ENCODE measurements around the gene NXT1. TPM values are rescaled to one million over a fixed set of nuclear protein-coding genes. Genes with fewer than 3 reads are reported as not detected.

Gene NXT1
- total RNA-seq, 4 donors from 2014 or later = 21.3 to 42.0 (median 26.5) TPM

GRCh38 chr20:23356203-23356602, 5.6 kb downstream of the NXT1 start:
- no peak overlapping the region for H3K4me3 ChIP-seq
- 75% methylated on average over 4 of the region's 27 CpGs; no CpG with 5 or more reads in 1 of the 2 donors for WGBS, 2 donors (ENCODE audit: low coverage in 1 of 2)
- no peak for ATAC-seq
- H3K4me1 ChIP-seq = peaks cover 0 to 50% (median 11%) of the 10 kb centered on the region in 3 donors
- peak overlapping the region in 3 of 4 donors; percentile 21 to 98 (median 97) for H3K27ac ChIP-seq
- no peaks in the 10 kb centered on the region for H3K9me3 ChIP-seq
- H3K27me3 ChIP-seq = no peaks in the 10 kb centered on the region
- TF ChIP-seq POLR2AphosphoS5 (IDR thresholded peaks at IDR 0.05) (no peak), EP300 (IDR thresholded peaks at IDR 0.05) (no peak), POLR2A (IDR thresholded peaks at IDR 0.05) (no peak), CTCF (IDR thresholded peaks at IDR 0.05) (no peak)
- peaks cover 0 to 21% of the 10 kb centered on the region in 2 donors for H3K36me3 ChIP-seq

GRCh38 chr20:23357767-23358562, 7.4 kb downstream of the NXT1 start:
- Histone ChIP-seq H3K4me1 (peaks cover 0 to 40% (median 9%) of the 10 kb centered on the region in 3 donors), H3K27ac (peak overlapping the region; percentile 89 to 98 (median 95)), H3K4me3 (peak overlapping the region; percentile 54 to 68), H3K27me3 (no peaks in the 10 kb centered on the region), H3K36me3 (peaks cover 0 to 21% of the 10 kb centered on the region in 2 donors), H3K9me3 (no peaks in the 10 kb centered on the region)
- no peak for TF ChIP-seq EP300 (IDR thresholded peaks at IDR 0.05)
- peak; percentile 82 to 86 for TF ChIP-seq POLR2A (IDR thresholded peaks at IDR 0.05)
- 0 to 1% methylated on average over 4 to 13 of the region's 71 CpGs for WGBS, 2 donors (ENCODE audit: low coverage in 1 of 2)
- peak; percentile 84 for ATAC-seq

GRCh38 chr20:23358563-23358906, 7.9 kb downstream of the NXT1 start:
- 15 to 19% methylated on average over 6 of the region's 6 CpGs for WGBS, 2 donors (ENCODE audit: low coverage in 1 of 2)
- peak overlapping the region in 1 of 2 donors; percentile 68 for H3K4me3 ChIP-seq
- ATAC-seq = no peak
- peaks cover 2 to 42% (median 13%) of the 10 kb centered on the region in 3 donors for H3K4me1 ChIP-seq
- H3K9me3 ChIP-seq = no peaks in the 10 kb centered on the region
- peak overlapping the region; percentile 43 to 98 (median 95) for H3K27ac ChIP-seq
- TF ChIP-seq POLR2AphosphoS5 (IDR thresholded peaks at IDR 0.05) (no peak), CTCF (IDR thresholded peaks at IDR 0.05) (no peak), POLR2A (IDR thresholded peaks at IDR 0.05) (no peak), EP300 (IDR thresholded peaks at IDR 0.05) (no peak)
- H3K36me3 ChIP-seq = peaks cover 0 to 21% of the 10 kb centered on the region in 2 donors
- no peaks in the 10 kb centered on the region for H3K27me3 ChIP-seq

- H3K4me3 ChIP-seq = no peak overlapping the region
- no peaks in the 10 kb centered on the region for H3K9me3 ChIP-seq
- TF ChIP-seq POLR2A (IDR thresholded peaks at IDR 0.05) (no peak), EP300 (IDR thresholded peaks at IDR 0.05) (no peak), POLR2AphosphoS5 (IDR thresholded peaks at IDR 0.05) (no peak), CTCF (IDR thresholded peaks at IDR 0.05) (no peak)
- H3K4me1 ChIP-seq = peaks cover 2 to 47% (median 13%) of the 10 kb centered on the region in 3 donors
- H3K27ac ChIP-seq = peak overlapping the region in 3 of 4 donors; percentile 93 to 98 (median 97)
- no peaks in the 10 kb centered on the region for H3K27me3 ChIP-seq
- ATAC-seq = no peak
- peaks cover 0 to 18% of the 10 kb centered on the region in 2 donors for H3K36me3 ChIP-seq
- 57 to 63% methylated on average over 4 to 6 of the region's 7 CpGs for WGBS, 2 donors (ENCODE audit: low coverage in 1 of 2)
Observed at GRCh38 chr20:23358923-23359593, 8.5 kb downstream of the NXT1 start.

- TF ChIP-seq POLR2AphosphoS5 (IDR thresholded peaks at IDR 0.05) (no peak), POLR2A (IDR thresholded peaks at IDR 0.05) (no peak), EP300 (IDR thresholded peaks at IDR 0.05) (no peak), CTCF (IDR thresholded peaks at IDR 0.05) (no peak)
- Histone ChIP-seq H3K27me3 (no peaks in the 10 kb centered on the region), H3K4me1 (peaks cover 2 to 62% (median 13%) of the 10 kb centered on the region in 3 donors), H3K36me3 (peaks cover 0 to 18% of the 10 kb centered on the region in 2 donors), H3K27ac (peak overlapping the region; percentile 87 to 100 (median 99)), H3K9me3 (no peaks in the 10 kb centered on the region), H3K4me3 (no peak overlapping the region)
- ATAC-seq = no peak
- WGBS, 2 donors (ENCODE audit: low coverage in 1 of 2) = 18 to 62% methylated on average over 1 of the region's 1 CpG
Observed at GRCh38 chr20:23360531-23360930, 9.9 kb downstream of the NXT1 start.

All from gastroesophageal sphincter (tissue), 4 donors.